ENCODE data around the gene SIAH3.
"Not testable (repeated sequence)": the region's sequence is repeated elsewhere in the genome, so short reads cannot be mapped to it uniquely, and the experiment has no call there.

Gene SIAH3

GRCh38 chr13:45878966-45879365 lies 27.4 kb upstream of the SIAH3 start:
- DNase-seq (ENCODE audit: low read depth), result no peak
- H3K4me3 ChIP-seq (ENCODE audit: low read length), result no peak overlapping the region
- no peak for TF ChIP-seq CTCF (conservative IDR thresholded peaks at IDR 0.05; ENCODE audit: low read length)

- no peak for DNase-seq (ENCODE audit: low read depth)
- TF ChIP-seq CTCF (conservative IDR thresholded peaks at IDR 0.05; ENCODE audit: low read length), result no peak
- H3K4me3 ChIP-seq (ENCODE audit: low read length), result no peak overlapping the region
These were observed 25.2 kb upstream of the SIAH3 start for GRCh38 chr13:45876781-45877180.

- TF ChIP-seq CTCF (conservative IDR thresholded peaks at IDR 0.05; ENCODE audit: low read length), result no peak
- H3K4me3 ChIP-seq (ENCODE audit: low read length), result no peak overlapping the region
- no peak for DNase-seq (ENCODE audit: low read depth)
These were observed 24.4 kb upstream of the SIAH3 start for GRCh38 chr13:45875951-45876350.

- H3K4me3 ChIP-seq (ENCODE audit: low read length), result no peak overlapping the region
- peak; percentile 25 for DNase-seq (ENCODE audit: low read depth)
- no peak for TF ChIP-seq CTCF (conservative IDR thresholded peaks at IDR 0.05; ENCODE audit: low read length)
These were observed 22.2 kb upstream of the SIAH3 start for GRCh38 chr13:45873491-45874325.

- TF ChIP-seq CTCF (conservative IDR thresholded peaks at IDR 0.05; ENCODE audit: low read length), result no peak
- DNase-seq (ENCODE audit: low read depth), result peak; percentile 21
- H3K4me3 ChIP-seq (ENCODE audit: low read length), result no peak overlapping the region
These were observed 21.0 kb upstream of the SIAH3 start for GRCh38 chr13:45872566-45872965.

- not testable (repeated sequence) for H3K4me3 ChIP-seq (ENCODE audit: low read length); DNase-seq (ENCODE audit: low read depth)
These were observed 19.6 kb upstream of the SIAH3 start for GRCh38 chr13:45871201-45871600.

- H3K4me3 ChIP-seq (ENCODE audit: low read length), result no peak overlapping the region
- TF ChIP-seq CTCF (conservative IDR thresholded peaks at IDR 0.05; ENCODE audit: low read length), result no peak
- no peak for DNase-seq (ENCODE audit: low read depth)
These were observed 18.7 kb upstream of the SIAH3 start for GRCh38 chr13:45870232-45870631.

All from AG10803 (cell line).